Stomach (tissue), 4 donors: ENCODE data around the gene CLEC7A.

ENCODE experiments used
- EP300 ChIP-seq: sonication (generic); formaldehyde crosslinking; IDR thresholded peaks from one replicate; pipeline ENCODE4 v1.6.1; 2017; ENCODE audit warnings: antibody characterized with exemption
- POLR2A ChIP-seq, 4 donors: fragments of 450-650 bp; IDR thresholded peaks; one replicate each; pipeline ENCODE4 v1.6.1; 2016; ENCODE audit warnings: antibody characterized with exemption in 4 of 4, control low read depth in 2 of 4, mild to moderate bottlenecking in 1 of 4, moderate library complexity in 1 of 4
- POLR2AphosphoS5 ChIP-seq, 3 donors: sonication (generic); formaldehyde crosslinking; IDR thresholded peaks; one replicate each; pipeline ENCODE4 v1.6.1; 2016; ENCODE audit warnings: antibody characterized with exemption in 3 of 3
- TF ChIP-seq, protein P1 (sequence below), 7 experiments: fragments of 450-650 bp in 4 of 7; fragments of 200-600 bp in 3 of 7; sonication (generic) in 3 of 7; IDR thresholded peaks; one replicate each; pipeline ENCODE4 v1.5.1; 2016 to 2019; ENCODE audit warnings: antibody characterized with exemption in 7 of 7, control low read depth in 2 of 7, mild to moderate bottlenecking in 1 of 7

DNA sequence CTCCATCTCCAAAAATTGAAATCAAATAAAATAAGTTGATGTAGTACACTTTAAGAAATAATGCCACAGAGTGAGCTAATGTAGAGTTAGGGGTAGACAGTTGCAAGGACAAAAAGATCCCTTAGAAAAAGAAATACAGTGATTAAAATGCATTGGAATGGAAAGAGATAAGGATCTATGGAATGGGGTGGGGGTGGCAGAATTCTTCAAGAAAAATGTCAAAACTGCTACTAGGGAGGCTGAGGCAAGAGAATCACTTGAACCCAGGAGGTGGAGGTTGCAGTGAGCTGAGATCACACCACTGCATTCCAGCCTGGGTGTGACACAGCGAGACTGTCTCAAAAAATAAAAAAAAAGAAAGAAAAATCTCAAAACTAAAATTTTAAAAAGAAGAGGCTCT is 35.4 kb upstream of the CLEC7A start:
- TF ChIP-seq, protein P1, sequence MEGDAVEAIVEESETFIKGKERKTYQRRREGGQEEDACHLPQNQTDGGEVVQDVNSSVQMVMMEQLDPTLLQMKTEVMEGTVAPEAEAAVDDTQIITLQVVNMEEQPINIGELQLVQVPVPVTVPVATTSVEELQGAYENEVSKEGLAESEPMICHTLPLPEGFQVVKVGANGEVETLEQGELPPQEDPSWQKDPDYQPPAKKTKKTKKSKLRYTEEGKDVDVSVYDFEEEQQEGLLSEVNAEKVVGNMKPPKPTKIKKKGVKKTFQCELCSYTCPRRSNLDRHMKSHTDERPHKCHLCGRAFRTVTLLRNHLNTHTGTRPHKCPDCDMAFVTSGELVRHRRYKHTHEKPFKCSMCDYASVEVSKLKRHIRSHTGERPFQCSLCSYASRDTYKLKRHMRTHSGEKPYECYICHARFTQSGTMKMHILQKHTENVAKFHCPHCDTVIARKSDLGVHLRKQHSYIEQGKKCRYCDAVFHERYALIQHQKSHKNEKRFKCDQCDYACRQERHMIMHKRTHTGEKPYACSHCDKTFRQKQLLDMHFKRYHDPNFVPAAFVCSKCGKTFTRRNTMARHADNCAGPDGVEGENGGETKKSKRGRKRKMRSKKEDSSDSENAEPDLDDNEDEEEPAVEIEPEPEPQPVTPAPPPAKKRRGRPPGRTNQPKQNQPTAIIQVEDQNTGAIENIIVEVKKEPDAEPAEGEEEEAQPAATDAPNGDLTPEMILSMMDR (IDR thresholded peaks at IDR 0.05) = no peak
- TF ChIP-seq POLR2A (IDR thresholded peaks at IDR 0.05) (no peak), POLR2AphosphoS5 (IDR thresholded peaks at IDR 0.05) (no peak), EP300 (no peak)
